Astrocyte of the spinal cord (primary cell): Measurements from ENCODE around the gene PAMR1.

Experiments
- DNase-seq: peaks from one replicate; pipeline ENCODE4 v3.0.0; 2011; ENCODE audit warnings: low read depth, low spot score
- H3K4me3 ChIP-seq: 2 replicates; pipeline ENCODE4 v1.5.1; 2011; ENCODE audit warnings: low read depth, mild to moderate bottlenecking, low read length, moderate library complexity
- in situ Hi-C: cut with HindIII; loops from 2 replicates; pipeline ENCODE4 v1.10.0; 2017; ENCODE audit warnings: low sequenced_read_pairs
- TF ChIP-seq, protein P1 (sequence below): IDR thresholded peaks from 2 replicates; pipeline ENCODE4 v1.5.1; 2012; ENCODE audit warnings: low read depth, mild to moderate bottlenecking, low read length, inconsistent platforms

PAMR1 gene

DNA sequence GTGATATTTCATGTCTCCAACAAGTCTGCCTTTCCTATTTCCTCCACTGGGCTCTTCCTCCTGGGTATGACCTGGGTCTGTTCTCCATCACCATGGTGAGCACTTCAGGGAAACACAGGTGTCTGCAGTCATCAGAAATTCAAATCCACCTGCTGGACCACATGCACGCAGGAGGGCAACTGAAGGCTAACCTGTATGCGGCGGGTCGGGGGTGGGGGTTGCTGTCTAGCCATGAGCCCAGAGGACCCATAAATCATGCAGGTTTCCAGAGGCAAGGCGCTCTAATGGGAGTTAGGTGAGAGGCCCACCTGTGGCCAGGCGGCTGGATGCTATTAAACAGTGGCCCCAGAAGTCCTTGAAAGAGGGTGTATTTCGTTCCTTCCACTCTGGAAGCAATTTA, 11.1 kb upstream of the PAMR1 start:
- in situ Hi-C loops = no loop called here
- no peak overlapping the region for H3K4me3 ChIP-seq
- TF ChIP-seq, protein P1, sequence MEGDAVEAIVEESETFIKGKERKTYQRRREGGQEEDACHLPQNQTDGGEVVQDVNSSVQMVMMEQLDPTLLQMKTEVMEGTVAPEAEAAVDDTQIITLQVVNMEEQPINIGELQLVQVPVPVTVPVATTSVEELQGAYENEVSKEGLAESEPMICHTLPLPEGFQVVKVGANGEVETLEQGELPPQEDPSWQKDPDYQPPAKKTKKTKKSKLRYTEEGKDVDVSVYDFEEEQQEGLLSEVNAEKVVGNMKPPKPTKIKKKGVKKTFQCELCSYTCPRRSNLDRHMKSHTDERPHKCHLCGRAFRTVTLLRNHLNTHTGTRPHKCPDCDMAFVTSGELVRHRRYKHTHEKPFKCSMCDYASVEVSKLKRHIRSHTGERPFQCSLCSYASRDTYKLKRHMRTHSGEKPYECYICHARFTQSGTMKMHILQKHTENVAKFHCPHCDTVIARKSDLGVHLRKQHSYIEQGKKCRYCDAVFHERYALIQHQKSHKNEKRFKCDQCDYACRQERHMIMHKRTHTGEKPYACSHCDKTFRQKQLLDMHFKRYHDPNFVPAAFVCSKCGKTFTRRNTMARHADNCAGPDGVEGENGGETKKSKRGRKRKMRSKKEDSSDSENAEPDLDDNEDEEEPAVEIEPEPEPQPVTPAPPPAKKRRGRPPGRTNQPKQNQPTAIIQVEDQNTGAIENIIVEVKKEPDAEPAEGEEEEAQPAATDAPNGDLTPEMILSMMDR = no peak
- no peak for DNase-seq

- in situ Hi-C loops = no loop called here
- TF ChIP-seq, protein P1 = no peak
- peak; percentile 9 for DNase-seq
- no peak overlapping the region for H3K4me3 ChIP-seq
These were observed 5.8 kb upstream of the PAMR1 start for GRCh38 chr11:35531246-35531645.

DNA sequence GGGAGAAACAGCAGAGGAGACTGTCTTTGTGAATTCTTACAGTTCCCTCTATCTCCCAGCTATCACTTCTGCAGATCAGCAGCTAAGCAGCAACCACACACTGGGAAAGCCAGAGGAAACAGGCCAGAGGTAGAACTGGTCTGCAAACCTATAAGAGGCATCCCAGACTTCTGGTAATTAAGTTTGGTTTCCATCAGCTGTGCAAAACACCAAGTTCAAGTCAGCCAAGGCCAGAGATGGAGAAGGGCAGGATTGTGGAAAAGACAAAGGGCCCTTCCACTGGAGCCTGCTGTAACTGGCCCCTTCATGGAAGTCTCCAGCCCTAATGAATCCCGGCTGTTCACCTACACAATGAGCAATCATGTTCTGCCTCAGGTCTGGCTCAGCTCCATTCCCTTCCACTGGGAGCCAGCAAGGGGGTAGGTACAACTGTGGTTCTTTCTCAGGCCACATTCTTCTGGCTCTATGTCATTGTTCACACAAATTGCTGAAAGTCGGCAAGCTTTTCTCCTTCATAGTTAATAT, 4.6 kb upstream of the PAMR1 start:
- in situ Hi-C loops = no loop called here
- H3K4me3 ChIP-seq = no peak overlapping the region
- DNase-seq = peak; percentile 96
- TF ChIP-seq, protein P1 = no peak

GRCh38 chr11:35526370-35526792, 965 bp upstream of the PAMR1 start:
- no peak overlapping the region for H3K4me3 ChIP-seq
- TF ChIP-seq, protein P1 = no peak

GRCh38 chr11:35524780-35525179, 636 bp downstream of the PAMR1 start:
- in situ Hi-C loops = no loop called here
- H3K4me3 ChIP-seq = peak overlapping the region; percentile 70
- TF ChIP-seq, protein P1 = no peak
- DNase-seq = peak; percentile 50

More at GRCh38 chr11:35526370-35526792, 965 bp upstream of the PAMR1 start:
- DNase-seq = peak; percentile 29
- in situ Hi-C loops = no loop called here

DNA sequence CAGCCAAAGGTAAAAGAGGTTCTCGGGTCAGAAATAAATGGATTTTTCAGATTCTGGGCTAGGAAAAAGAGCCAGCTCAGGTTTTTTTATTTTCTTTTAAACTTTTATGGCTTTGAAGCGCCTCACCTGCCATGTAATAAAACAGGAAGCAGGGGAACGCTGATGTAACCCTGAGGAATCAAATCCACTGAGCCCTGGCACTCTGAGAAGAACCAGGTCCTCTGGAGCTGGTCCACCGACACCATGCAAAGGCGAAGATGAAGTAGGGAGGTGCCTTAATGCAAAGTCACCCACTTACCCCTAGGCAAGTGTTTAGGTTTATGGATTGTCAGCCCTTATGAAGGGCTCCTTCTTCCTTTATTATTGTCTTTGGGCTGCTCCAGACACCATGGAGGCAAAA, 1.6 kb downstream of the PAMR1 start:
- no peak for DNase-seq
- in situ Hi-C loops = no loop called here
- TF ChIP-seq, protein P1 = no peak
- H3K4me3 ChIP-seq = peak overlapping the region; percentile 70
